Right ventricle myocardium inferior (tissue), 1 donor: Measurements from ENCODE around the gene TRPM3. TPM values are rescaled to one million over a fixed set of nuclear protein-coding genes. Genes with fewer than 3 reads are reported as not detected.

Source experiments
- ATAC-seq: fragments of 200-7000 bp; cut with Tn5 transposase; one replicate; pipeline ENCODE4 v1.9.1; 2020; ENCODE audit warnings: mild to moderate bottlenecking, moderate library complexity
- DNase-seq: peaks from one replicate; pipeline ENCODE4 v3.0.0; 2021; ENCODE audit errors: missing footprints
- intact Hi-C: fragments of 100-400 bp; cut with DNase I; formaldehyde crosslinking; loops from one replicate; pipeline ENCODE4 v1.11.0; 2022
- total RNA-seq: library from RNA; stranded (reverse); fragmentation: NEBNext Ultra II Directional; extraction: Animal tissue kit (Norgen Biotek cat#: 25700); gene quantifications from one replicate; pipeline ENCODE4 v1.2.1, GENCODE V29; 2021
- donor health status: DM: no; HTN: yes; CAD: no; lungs with severe emphysema.

The TRPM3 gene
- total RNA-seq, 1 donor from 2014 or later, result not detected

DNA sequence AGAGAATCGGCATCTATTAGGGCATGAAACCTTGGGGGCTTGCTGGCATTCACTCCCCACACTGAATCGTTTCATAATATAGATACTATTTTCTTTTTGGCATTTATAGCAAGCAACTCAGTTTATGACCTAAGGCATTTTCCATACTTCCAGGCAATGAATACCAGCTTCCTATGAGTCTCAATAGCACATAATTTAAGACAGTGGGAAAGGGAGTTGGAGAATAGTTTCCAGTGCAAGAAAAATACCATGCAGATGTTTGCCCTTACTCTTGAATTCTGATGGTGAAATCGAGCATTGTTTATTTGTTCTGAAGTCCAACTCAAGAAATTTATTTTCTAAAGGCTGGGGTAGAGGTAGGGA is 531.1 kb downstream of the TRPM3 start:
- DNase-seq, result no peak
- intact Hi-C loops, result no loop called here
- no peak for ATAC-seq

DNA sequence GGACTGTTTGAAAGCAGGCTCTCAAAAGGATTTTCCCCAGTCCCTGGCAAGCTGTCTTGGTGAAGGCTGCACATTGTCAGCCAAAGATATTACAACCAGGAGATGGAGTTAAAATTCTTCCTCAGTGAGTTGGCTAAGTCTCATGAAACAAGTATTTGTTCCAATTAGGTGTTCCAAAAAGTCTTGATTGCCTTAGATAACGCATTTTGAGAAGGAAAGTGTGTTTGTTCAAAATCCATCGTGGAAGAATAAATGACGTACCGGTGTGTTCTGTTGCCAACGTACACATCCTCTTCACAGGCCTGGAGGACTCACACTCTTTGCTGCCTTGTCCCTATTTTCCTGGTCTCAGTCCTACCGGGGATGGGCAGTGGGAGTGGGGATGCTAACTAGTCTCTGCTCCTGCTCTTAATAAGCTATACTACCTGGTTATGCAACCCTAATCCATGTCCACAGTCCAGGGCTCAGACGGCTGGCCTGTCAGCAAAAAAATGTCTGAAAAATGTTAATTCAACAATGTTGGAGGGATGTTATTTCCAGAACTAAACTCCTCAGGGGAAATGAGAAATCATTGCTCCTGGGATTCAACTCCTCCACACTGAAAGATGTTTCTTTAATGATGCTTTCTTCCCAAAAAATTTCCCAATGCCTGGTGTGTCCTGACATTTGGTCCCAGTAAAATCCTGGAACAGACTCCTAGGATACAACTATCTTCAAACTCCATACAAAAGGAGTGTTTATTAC is 531.7 kb downstream of the TRPM3 start:
- no peak for DNase-seq
- ATAC-seq, result peak; percentile 88
- intact Hi-C loops, result no loop called here

DNA sequence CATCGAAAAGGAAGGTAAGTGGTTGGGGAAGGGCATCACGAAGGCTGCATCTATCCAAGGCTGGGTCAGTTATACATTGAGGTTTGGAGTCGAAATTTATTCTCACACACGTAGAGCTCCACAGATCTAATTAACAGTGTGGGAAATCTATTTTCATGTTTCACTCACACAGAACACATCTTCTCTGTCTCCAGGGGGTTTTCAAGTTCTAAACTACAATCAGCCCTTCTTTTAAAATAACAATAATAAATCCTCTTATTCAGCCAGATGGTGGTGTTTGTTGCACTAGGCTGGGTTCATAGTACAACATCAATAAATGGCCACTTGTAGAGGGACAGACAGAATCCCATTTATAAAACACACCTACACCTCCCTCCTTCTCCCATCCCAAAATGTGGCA is 532.4 kb downstream of the TRPM3 start:
- intact Hi-C loops, result no loop called here

DNA sequence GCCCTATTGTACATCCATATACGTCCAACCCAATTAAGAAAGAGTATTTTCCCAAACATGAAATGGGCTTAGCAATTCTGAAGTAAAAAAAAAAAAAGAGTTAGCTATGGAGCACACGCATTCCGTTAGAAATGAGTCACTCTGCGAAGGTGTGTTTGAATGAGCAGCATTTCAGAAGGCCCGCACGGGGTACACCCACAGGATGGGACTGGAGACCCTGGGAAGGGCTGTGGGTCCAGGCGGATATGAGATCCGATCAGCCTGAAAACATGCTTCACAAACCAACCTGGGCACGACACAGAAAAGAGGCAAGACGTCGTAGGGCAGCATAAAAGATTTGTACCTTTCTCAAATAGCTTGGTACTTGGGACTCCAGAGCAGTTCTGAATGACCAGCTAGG is 533.0 kb downstream of the TRPM3 start:
- DNase-seq (no peak), ATAC-seq (no peak)
- intact Hi-C loops, result no loop called here

More for the DNA sequence above, 532.4 kb downstream of the TRPM3 start:
- DNase-seq (no peak), ATAC-seq (no peak)

DNA sequence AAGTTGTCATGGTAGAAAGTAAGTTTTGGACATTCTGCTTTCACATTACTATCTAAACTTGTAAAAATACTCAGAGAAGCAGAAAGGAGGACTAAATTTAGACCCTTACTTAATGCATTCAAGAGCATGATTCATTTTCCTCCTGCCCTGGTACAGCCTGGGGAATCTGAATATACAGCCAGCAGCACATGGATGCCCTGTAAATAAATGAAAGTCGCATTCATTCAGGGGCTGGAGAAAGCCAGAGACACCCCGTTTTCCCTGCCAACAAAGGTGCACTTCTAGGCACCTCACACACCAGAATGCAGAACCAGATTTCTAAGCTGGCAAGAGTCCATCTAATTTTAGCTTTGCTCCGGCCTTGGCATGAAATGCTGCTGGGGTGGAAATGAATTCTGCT is 534.2 kb downstream of the TRPM3 start:
- DNase-seq, result no peak
- intact Hi-C loops, result no loop called here
- peak; percentile 41 for ATAC-seq

DNA sequence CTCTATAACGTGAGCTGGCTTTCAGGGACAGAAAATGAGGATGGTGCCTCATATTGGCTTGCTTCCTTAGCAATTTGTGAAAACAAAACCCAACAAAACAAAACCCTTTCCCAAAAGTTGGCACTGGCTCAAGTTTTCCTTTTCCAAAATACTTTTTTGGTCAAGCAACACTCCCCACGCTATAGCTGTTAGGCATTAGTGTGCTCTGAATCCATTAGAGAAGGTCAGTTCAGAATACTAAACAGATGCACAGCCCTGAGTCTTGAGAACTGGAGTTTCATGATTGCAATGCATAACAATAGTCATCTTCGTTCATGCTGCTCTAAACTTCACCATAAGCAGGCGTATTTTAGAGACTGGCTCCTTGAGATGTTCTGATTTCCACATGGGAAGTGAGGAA is 534.9 kb downstream of the TRPM3 start:
- ATAC-seq, result no peak
- no peak for DNase-seq
- intact Hi-C loops, result no loop called here

DNA sequence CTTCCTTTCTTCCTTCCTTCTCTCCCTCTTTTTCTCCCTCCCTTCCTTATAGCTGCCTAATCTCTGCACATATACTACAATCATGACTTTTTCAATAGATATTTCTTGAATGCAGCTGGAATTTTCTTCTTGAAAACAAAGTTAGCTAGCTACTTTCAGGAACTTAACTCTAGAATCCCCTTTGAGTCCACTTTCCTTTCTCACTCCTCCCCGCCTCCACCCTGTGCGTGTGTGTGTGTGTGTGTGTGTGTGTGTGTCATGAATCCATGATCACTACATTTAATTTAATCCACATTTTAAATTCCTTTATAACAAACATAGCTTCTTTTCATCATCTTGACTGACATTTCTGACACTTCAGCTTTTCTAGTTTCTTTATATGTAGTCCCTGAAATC is 539.5 kb downstream of the TRPM3 start:
- intact Hi-C loops, result no loop called here
- ATAC-seq (no peak), DNase-seq (no peak)

DNA sequence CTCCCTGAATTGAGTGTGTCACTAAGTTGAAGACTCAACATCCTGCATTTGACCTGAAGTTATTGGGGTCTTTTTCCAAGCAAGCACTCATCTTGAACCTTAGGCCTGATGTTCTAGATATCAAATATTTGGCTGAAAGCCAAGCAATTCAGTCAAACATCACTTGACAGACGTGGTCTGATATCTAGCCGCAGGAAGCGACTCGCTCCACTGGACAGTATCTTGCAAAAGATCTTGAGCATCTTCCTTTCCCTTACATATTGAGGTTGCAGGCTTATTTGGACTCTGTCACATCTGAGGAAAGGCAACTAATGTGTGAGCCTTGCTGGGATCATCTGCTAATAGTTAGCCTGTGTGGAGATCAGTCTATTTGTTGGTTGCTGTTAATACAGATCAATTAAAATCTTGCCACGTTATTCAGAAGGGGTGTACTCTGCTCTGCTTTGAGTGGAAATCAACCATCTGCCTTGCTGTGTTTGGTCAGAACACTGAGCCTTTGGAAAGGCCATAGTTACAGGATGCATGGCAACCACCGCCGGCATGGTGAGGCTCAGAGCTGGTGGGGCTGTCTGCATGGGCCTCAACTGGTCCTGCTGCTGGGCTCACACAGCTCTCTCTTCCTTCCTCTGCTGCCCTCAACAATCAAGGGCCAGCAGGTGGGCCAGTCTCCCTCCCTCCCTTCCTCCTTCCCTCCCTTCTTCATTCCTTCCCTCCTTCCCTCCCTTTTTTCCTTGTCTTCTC is 540.0 kb downstream of the TRPM3 start:
- intact Hi-C loops, result no loop called here
- DNase-seq (no peak), ATAC-seq (no peak)

DNA sequence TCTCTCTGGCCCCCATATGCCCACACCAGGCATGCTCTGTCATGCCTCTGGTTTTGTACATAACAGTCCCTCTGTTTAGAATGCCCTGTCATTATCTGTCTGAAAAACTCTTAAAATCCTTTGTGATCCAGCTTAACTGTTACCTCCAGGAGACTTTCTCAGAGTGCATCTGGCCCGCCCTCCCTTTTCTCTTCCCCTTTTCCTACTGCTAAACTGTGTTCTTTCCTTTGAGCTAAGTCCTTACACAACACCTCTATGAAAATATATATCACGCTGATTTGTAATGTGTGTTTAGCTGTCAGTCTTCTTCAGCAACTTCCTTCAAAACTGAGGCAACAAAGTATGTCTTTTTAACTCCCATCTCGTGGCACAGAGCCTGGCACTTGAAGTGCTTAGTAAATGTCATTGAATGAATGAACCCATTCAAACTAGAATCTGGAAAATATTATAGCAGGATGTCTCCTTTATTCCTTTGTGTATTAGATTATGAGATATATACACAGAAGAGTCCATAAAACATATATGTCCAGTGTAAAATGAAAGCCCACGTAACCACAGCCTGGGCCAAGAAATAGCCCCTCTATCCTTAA is 540.7 kb downstream of the TRPM3 start:
- no peak for ATAC-seq
- intact Hi-C loops, result no loop called here
- DNase-seq, result no peak

DNA sequence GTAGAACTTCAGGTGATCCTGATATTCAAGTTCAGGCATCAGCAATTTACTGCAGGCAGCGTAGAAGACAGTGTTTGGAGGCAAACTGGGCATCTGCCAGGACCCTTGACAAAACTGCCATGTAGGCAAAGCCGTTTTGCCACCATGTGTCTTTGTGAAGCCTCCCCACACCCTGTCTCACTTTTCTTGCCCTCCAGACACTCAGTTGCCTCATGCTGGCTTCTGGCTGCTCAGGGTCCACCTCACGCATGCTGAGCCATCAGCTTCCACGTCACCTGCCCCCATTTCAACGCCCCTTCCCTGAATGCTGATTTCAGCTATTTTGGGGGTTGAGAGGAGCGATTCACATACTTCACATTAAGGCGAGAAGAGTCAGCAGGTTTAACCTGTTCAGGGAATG is 541.7 kb downstream of the TRPM3 start:
- ATAC-seq (no peak), DNase-seq (no peak)
- intact Hi-C loops, result loop anchor here (5.0 kb wide), 2 partner anchors 82 to 157 kb away; no protein-coding TSS in a partner anchor

DNA sequence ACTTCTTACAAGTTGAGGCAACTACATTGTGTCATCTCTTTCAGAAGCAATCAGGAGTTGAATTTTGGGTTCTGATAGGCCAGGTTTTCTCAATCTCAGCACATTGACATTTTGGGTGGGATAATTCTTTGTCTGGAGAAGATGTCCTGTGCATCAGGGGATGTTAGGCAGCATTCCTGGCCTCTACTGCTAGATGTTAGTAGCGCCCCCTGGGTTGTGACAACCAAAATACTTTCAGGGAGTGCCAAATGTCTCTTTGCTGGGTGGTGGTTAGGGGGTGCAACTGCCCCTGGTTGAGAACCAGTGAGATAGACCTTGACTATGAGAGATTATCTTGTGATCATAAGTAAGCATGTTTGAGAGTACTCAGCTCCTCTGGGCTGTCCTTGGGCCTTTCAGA is 542.7 kb downstream of the TRPM3 start:
- intact Hi-C loops, result loop anchor here (5.0 kb wide), 2 partner anchors 81 to 156 kb away; no protein-coding TSS in a partner anchor
- DNase-seq, result no peak
- ATAC-seq, result no peak

DNA sequence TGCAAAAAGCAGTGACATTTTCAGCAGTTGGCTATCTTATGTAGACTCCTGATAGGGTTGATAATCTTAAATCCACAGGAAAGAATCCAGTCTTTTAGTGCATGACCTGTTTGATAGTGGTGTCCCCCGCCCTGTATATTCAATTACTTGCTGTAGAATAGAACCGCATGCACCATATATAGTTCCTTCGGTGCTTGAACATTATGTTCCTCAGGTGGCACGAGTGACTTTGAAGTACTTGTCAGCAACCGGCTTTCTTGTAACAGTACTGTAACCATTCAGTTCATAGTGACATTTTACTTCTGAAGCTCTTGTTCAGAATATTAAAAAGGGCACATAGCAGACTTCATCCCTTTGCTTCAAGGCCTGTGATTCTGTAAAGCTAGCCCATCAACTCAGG is 543.8 kb downstream of the TRPM3 start:
- ATAC-seq (no peak), DNase-seq (no peak)
- intact Hi-C loops, result loop anchor here (5.0 kb wide), 2 partner anchors 80 to 155 kb away; no protein-coding TSS in a partner anchor

DNA sequence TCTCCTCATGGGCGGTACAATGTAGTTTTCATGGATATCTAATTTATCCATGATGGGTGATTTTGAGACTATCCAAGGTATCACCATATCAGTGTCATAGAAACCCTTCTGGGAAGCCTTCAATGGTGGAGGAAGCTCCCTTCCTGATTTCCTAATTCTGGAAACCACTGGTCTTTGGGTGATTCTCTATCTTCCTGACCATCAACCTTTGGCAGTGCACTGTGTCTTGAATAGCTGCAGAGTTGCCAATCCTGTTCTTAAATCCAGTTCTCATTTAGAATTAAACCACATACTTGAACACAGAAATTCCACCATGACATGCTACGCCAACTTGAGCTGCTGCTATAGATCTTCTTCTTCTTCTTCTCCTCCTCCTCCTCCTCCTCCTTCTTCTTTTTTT is 545.3 kb downstream of the TRPM3 start:
- intact Hi-C loops, result loop anchor here (5.0 kb wide), 2 partner anchors 79 to 154 kb away; no protein-coding TSS in a partner anchor
- ATAC-seq (no peak), DNase-seq (no peak)

DNA sequence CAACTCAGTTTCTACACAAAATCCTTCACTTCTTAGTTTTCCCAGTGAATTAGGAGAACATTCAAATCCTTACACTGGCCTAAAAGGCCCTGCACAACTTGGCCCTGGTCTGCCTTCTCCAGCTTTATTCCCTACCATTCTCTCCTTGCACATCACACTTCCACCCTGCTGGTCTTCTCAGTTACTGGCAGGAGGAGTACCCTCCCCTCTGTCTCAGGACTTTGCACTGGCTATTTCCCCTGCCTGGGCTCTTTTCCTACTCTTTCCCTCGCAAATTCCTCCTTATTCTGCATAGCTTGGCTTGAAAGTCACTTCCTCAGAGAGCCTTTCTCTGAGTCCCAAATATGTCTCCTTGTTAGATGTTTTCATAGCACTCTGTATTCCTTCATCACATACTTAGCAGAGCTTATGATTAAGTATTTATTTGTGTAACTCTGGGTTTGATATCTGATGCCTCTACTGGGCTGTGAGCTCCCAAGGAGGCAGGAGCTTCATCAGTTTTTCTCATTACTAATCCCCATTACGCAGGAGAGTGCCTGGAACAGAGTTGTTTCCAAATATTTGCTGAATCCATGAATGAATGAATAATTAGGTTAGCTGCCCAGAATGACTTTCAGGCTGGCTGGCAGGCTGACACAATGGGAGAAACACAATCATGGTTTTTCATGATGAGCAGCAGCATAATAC is 547.1 kb downstream of the TRPM3 start:
- intact Hi-C loops, result no loop called here
- peak; percentile 90 for ATAC-seq

DNA sequence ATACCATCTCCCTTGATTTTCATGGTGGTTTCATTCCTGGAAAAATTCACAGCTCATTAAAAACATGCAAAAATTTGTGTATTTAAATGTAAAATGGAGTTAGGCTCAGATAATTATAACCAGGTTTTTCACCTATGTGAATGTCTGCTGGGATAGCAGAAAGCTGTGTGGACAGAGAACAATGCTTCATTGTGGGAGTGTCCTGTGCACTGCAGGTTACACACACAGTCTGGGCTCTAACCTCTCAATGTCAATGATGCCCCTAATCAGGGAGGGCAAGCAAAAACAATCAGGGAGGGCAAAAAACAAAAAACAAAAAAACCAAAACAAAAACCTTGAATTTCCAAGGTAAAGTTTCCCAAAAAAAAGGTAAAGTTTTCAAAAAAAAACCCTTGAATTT is 548.1 kb downstream of the TRPM3 start:
- ATAC-seq, result no peak
- intact Hi-C loops, result no loop called here
- no peak for DNase-seq

More for the DNA sequence above, 547.1 kb downstream of the TRPM3 start:
- peak; percentile 55 for DNase-seq

DNA sequence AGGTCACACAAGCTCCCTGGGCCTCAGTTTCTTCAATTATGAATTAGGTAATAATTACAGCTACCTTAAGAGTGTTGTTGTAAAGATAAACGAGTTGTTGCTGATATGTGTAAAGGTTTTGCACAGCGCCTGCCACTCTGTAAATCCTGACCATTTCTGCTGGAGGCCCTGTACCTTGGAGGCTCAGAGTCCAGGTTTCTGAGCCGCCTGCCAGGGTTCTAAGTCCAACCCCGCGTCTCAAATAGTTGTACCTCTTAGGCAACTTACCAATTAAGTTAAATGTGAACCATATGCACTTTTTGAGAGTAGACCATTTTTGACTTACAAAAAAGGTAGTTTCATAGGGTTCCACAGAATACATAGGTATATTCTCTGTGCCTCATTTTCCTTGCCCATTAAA is 550.2 kb downstream of the TRPM3 start:
- intact Hi-C loops, result no loop called here
- no peak for DNase-seq
- ATAC-seq, result no peak

DNA sequence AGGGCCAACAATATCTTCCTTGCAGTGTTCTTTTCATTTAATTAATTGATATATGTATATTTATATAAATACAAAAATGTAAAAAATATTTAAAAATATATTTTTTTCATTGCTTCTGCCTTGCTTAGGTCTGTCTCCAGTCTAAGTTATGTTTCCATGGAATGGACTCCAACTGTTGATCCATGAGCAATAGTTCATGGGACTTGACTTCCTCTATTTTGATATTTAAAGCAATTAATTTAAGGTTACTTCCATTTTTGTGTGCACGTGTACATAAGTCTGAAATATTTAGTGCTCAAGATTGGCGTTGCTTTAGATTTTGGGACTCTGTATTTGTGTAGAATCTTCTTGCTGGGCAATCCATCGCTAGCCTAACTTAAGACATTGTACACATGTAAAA is 551.6 kb downstream of the TRPM3 start:
- DNase-seq (no peak), ATAC-seq (no peak)
- intact Hi-C loops, result loop anchor here (10.0 kb wide), 1 partner anchor 45 kb away; no protein-coding TSS in a partner anchor

DNA sequence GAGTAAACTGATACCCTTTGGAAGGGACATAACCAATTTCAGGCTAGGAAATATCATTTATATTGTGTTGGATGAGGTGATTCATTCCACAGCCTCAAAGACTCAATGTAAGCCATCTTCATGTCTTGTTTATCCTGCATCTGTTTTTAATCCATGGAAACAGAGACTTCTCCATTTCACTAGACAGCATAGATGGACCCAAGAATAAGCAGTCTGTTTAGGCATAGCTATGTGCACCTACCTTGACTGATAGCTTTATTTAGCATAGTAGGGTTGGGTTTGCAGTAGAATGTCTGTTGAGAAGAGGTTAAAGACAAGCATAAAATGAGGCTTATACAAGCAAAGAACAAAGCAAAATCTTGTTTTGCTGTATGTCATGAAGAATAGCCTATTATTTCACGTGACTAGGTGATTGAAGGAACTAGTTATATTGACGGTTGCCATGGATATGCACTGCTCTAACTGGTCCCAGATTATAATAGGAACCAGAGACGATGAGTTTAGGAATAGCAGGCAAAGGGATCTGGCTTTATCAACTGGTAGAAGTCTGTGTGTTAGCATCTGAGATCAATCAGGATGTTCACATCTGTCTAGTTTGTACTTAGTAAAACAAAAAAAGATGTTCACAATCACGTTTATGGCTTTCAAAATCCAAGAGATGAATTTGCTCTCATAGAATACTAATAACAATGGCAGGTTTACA is 552.2 kb downstream of the TRPM3 start:
- ATAC-seq (no peak), DNase-seq (no peak)
- intact Hi-C loops, result loop anchor here (10.0 kb wide), 1 partner anchor 46 kb away; no protein-coding TSS in a partner anchor

DNA sequence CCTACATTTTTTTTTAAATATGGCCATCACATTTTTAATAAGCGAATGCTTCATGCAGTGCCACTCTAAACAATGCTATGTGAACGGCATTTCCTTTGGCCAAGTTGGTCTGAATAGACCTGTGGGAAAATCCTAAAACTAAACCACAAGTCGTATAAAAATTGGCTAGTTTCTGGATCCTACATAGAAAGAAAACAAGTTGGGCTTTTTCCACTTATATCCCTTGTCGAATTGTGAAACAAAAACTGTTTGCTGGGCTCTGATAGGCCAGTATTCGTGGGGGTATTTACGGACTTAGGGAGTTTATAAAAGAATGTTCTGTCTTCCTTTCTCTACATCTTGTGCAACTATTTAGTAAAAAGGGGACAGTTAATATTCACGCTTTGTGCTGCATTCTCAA is 553.9 kb downstream of the TRPM3 start:
- intact Hi-C loops, result loop anchor here (10.0 kb wide), 1 partner anchor 47 kb away; no protein-coding TSS in a partner anchor
- DNase-seq (no peak), ATAC-seq (no peak)
